ENCODE data around the gene TYR.
"Not testable (repeated sequence)": the region's sequence is repeated elsewhere in the genome, so short reads cannot be mapped to it uniquely, and the experiment has no call there.

Gene TYR

GRCh38 chr11:89177691-89178231, at the start of gene TYR:
TSS of gene TYR (plus strand) at chr11:89177875. CDS start at chr11:89177954, 79 bp downstream.
- no peak for DNase-seq (ENCODE audit: low read depth, low spot score)

DNA sequence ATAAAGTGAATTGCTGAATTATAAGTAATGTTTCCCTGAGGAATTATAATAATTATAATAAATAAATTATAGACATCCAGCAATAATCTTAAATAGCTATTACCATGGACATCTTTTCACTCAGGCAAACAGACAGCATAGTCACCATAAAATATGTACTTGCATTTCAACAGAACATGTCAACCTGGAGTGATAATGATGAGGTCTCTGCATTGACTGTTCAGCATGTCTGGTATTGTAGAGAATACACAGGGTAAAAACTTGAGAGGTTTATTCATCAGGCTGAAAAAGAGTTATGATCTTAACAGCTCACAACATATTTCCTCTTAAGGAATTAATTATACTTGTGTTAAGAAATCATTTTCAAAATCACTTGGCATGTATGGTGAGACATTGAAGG, 41.1 kb upstream of the TYR start:
- no peak for DNase-seq (ENCODE audit: low read depth, low spot score)

DNA sequence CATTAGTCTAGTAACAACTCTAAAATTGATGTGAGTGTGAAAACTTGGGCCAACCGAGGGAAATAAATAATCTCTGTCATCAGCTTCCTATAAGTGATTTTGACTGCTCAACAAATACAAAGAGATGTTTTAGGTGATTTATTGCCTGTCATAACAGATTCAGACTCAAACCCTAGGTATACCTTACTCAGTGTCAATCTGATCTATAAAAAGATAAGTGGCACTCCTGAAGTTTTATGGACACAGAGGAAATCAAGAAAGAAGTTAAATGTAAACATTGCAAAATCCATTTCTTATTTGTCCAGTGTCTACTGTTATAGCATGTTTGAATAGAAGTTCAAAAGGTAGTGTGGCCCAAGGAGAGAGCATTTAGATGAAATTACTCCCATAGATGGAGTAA, 30.4 kb upstream of the TYR start:
- no peak for DNase-seq (ENCODE audit: low read depth, low spot score)

DNA sequence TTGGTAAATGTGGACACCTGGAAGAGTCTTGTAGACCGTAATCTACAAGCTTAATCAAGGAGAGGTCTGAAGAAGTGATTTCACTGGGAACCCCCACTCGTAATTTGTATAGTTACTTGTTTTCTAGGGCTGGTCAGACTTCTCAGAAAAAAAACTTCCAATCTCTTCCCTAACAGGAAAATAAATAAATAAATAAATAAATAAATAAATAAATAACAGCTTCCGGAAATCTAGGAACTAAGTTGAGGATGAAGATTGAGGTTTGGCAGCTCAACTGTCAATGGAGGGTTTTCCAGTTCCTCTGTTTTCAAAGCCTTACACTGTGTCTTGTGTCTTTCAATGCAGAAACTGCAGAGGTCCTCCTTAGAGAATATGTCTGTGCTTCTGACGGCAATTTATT, 17.7 kb upstream of the TYR start:
- no peak for DNase-seq (ENCODE audit: low read depth, low spot score)

- no peak for DNase-seq (ENCODE audit: low read depth, low spot score)
Measured at GRCh38 chr11:89161949-89162348, 15.7 kb upstream of the TYR start.

- DNase-seq (ENCODE audit: low read depth, low spot score) = no peak
Measured at GRCh38 chr11:89163686-89164085, 14.0 kb upstream of the TYR start.

GRCh38 chr11:89168396-89168795, 9.3 kb upstream of the TYR start:
- DNase-seq (ENCODE audit: low read depth, low spot score) = no peak

GRCh38 chr11:89175796-89176195, 1.9 kb upstream of the TYR start:
- no peak for DNase-seq (ENCODE audit: low read depth, low spot score)

DNA sequence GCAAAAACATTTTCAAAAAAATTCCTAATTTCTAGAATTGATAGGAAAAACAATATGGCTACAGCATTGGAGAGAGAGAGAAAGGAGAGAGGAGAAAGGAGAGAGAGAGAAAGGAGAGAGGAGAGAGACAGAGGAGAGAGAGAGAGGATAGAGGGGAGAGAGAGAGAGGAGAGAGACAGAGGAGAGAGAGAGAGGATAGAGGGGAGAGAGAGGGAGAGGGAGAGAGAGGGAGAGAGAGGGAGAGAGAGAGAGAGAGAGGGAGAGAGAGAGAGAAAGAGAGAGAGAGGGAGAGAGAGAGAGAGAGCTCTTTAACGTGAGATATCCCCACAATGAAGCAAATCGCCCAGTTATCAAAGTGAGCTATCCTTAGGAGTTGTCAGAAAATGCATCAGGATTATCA, 737 bp upstream of the TYR start:
- no peak for DNase-seq (ENCODE audit: low read depth, low spot score)

- no peak for DNase-seq (ENCODE audit: low read depth, low spot score)
Measured at GRCh38 chr11:89181111-89181510, 3.4 kb downstream of the TYR start.

- DNase-seq (ENCODE audit: low read depth, low spot score) = no peak
Measured at GRCh38 chr11:89182773-89183518, 5.3 kb downstream of the TYR start.

GRCh38 chr11:89184021-89184420, 6.3 kb downstream of the TYR start:
- no peak for DNase-seq (ENCODE audit: low read depth, low spot score)

DNA sequence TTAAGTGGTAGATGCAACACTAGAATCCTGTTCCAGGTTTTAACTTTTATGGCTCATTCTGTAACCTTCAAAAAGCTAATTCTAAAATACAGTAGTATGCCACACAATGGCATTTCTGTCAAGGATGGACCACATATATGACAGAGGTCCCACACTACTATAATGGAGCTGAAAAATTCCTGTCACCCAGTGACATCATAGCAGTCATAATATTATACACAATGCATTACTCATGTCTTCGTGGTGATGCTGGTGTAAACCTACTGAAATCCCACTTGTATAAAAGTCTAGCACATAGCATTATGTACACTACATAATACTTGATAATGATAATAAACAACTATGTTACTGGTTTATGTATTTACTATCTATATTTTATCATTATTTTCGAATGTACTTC, 12.1 kb downstream of the TYR start:
- DNase-seq (ENCODE audit: low read depth, low spot score) = no peak

GRCh38 chr11:89201138-89201537, 23.5 kb downstream of the TYR start:
- DNase-seq (ENCODE audit: low read depth, low spot score) = no peak

- no peak for DNase-seq (ENCODE audit: low read depth, low spot score)
Measured at GRCh38 chr11:89203814-89204213, 26.1 kb downstream of the TYR start.

DNA sequence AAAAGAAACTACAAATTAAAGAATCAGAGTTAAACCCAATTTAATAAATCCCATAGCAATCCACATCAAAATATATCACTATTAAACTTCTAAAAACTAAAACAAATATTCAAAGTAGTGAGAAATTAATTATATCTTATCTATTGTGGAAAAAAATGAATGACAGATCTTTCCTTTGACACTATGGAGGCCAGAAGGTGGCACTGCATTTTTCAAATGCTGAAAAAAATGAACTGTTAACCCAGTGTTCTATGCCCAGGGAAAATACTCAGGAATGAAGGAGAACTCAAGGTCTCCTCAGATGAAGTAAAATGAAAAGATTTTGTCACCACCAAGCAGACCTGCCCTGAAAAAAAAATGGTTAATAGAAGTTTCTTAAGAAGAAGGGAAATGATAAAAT, 27.7 kb downstream of the TYR start:
- DNase-seq (ENCODE audit: low read depth, low spot score) = no peak

DNA sequence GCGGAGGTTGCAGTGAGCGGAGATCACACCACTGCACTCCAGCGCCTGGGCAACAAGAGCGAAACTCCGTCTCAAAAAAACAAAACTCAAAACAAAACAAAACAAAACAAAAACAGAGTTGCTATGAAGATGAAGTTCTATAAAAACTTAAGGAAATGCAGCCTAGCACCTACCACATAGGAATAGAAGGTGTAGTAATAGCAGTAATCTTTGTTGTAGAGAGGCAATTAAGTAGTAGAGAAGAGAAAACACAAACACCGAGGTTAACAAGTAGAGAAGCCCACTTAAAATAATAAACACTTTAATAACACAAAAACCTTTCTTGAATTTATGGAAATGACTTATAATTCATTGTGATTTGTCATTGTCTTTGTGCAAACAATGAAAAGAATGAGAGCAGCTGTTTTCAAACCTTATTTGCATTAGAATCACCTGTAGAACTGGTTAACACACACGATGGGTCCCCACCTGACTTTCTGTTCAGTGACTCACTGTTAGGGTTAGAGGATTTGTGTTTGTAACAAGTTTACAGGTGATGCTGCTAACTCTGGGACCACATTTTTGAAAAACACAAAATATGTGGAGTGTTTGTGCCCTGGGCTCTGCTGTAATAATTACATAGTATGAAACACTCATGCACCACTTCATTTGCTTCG, 43.1 kb downstream of the TYR start:
- no peak for DNase-seq (ENCODE audit: low read depth, low spot score)

DNA sequence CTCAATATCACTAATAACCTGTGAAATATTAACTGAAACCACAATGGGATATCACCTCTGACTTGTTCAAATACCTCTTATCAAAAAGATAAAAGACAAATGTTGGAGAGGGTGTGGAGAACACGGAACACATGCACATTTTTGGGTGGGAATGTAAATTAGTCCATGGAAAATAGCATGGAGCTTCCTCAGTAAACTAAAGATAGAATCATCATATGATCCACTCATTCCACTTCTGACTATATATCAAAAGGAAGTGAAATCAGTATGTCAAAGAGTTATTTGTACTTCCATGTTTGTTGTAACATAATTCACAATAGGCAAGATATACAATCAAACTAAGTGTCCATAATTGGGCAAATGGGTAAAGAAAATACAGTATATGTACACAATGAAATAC, 57.4 kb downstream of the TYR start:
- no peak for DNase-seq (ENCODE audit: low read depth, low spot score)

- DNase-seq (ENCODE audit: low read depth, low spot score) = no peak
Measured at GRCh38 chr11:89235976-89236375, 58.3 kb downstream of the TYR start.

DNA sequence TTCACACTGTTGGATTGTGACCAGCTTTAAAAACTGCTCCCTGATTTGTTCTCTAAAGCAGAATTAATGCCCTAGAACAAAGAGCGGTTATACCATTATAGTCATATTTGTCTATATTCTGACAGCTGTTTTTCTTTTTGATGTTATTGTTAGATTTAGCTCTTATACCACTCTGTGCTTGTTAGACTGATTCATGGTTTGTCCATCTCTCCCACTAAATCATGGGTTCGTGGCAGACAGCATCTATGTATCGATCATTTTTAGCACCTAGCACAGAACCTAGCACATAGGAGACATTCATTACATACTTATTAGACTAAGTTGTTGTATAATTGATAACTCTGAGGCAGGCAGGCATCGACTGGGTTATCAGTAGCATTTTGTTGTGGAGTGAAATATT, 69.3 kb downstream of the TYR start:
- not testable (repeated sequence) for DNase-seq (ENCODE audit: low read depth, low spot score)

- no peak for DNase-seq (ENCODE audit: low read depth, low spot score)
Measured at GRCh38 chr11:89249196-89249595, 71.5 kb downstream of the TYR start.

GRCh38 chr11:89261483-89261882, 83.8 kb downstream of the TYR start:
- not testable (repeated sequence) for DNase-seq (ENCODE audit: low read depth, low spot score)

GRCh38 chr11:89267660-89268302, 90.1 kb downstream of the TYR start:
- DNase-seq (ENCODE audit: low read depth, low spot score) = no peak

Measured in activated naive CD8-positive, alpha-beta T cell treated with anti-CD3 and anti-CD28 coated beads, Interleukin-2, amount 50 U/mL, for 16 hours (primary cell).